Pulmonary artery endothelial cell (primary cell): ENCODE results near the gene APLP1. TPM values are rescaled to one million over a fixed set of nuclear protein-coding genes. Genes with fewer than 3 reads are reported as not detected.
"Not testable (repeated sequence)": the region's sequence is repeated elsewhere in the genome, so short reads cannot be mapped to it uniquely, and the experiment has no call there.

Experiments
- DNase-seq: peaks from one replicate; pipeline ENCODE4 v3.0.0-alpha.2; 2011; ENCODE audit warnings: low read depth, low spot score
- total RNA-seq: library from RNA; depleted of rRNA; stranded (reverse); fragments of >200 nt; gene quantifications from 2 replicates; pipeline ENCODE4 v1.2.3, GENCODE V29; 2014

APLP1 gene
- 2.4 and 4.0 TPM in 2 replicates for total RNA-seq

DNA sequence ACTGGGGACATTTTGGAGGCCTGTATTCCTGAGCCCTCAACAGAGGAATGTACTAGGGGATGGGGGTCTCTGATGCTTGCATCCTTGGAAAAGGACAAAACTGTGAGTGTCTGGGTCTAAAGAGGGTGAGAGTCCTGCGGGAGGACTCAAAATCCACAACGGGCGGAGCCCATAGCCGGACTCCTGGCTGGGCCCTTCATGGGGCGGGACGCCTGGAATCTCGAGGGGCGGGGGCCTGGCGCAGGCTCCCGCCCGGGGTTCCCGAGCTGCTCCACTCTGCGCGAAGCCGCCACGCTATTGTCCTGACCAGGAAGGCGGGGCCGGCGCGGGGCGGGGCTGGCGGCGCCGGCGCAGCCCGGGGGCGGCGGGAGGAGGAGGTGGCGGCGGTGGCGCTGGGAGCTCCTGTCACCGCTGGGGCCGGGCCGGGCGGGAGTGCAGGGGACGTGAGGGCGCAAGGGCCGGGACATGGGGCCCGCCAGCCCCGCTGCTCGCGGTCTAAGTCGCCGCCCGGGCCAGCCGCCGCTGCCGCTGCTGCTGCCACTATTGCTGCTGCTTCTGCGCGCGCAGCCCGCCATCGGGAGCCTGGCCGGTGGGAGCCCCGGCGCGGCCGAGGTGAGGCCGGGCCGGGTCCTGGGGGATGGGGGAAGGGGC is at the start of gene APLP1:
Gene APLP1 (plus strand): TSS at position 403 of the 651 bp plus-strand sequence. CDS start 63 bp downstream, at position 466.
- no peak for DNase-seq

DNA sequence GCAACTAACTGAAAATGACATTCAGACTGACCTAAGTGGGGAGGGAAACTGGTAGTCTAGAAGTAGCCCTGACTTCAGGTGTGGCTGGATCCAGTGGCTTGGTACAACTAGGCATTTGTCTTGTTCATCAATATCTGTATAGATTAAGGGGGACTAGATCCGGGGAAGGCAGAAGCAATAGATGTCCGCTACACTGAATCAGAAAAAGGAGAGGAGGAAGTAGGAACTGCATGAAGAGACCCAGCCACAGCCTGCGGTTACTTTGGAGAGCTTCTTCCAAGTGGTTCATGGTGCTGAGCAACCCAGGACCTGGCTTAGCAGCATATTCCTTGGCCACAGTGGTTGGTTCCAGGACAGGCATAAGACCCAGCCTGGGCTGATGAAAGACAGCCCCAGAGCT is 45.8 kb upstream of the APLP1 start:
- no peak for DNase-seq

DNA sequence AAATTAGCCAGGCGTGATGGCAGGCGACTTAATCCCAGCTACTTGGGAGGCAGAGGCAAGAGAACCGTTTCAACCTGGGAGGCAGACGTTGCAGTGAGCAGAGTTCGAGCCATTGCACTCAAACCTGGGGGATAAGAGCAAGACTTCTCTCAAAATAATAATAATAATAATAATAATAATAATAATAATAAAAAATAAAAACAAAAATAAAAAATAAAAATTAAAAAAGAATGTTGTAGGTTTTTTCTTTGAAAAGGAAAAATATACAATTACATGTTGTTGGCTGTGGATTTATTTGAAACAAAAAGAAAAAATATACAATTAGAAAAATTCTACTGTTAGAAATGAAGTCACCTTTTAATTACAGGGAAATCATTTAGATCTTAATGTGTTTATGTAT is 44.2 kb upstream of the APLP1 start:
- DNase-seq = no peak

DNA sequence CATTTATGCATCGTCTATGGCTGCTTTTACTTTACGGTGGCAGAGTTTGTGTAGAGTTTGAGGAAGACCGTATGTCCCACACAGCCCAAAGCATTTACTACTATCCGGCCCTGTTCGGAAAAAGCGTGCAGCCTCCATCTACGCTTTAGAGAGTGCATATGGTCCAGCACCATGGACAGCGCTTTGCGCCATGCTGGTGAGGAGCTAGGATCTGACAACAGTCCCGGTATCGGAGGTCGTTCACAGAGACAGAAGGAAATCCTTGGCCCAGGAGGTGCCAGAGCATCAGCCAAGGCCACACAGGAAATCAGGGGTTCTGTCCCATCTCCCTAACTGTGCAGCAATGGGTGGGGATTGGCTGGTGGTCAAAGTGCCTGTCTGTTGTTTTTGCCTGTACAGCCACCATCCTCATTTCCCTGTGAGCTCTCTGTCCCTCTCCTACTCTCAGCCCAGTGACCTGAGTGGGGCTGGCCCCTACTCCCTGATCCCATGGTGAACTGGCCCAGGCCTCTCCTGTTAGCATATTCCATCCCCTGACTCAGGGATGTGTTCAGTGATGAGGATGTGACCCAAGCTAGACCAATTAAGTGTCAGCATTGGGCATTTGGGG is 39.6 kb upstream of the APLP1 start:
- DNase-seq = no peak

DNA sequence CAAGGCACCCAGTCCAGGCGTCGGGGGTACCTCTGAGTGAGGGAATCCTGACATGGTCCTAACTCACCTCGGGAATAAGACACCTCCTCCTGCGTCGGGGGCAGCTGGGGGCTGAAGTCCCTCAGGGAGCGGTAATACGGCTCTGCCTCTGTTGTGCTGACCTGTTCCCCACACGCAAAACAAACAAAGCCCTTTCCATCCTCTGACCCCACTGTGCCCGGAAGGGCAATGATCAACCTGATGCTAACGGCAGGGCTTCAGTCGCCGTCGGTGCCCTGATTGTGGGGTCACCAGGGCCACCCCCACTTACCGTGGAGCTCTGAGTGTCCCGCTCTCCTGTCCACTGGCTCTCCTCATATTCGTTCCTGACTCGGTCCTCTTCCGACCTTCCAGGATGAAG is 37.4 kb upstream of the APLP1 start:
- no peak for DNase-seq

DNA sequence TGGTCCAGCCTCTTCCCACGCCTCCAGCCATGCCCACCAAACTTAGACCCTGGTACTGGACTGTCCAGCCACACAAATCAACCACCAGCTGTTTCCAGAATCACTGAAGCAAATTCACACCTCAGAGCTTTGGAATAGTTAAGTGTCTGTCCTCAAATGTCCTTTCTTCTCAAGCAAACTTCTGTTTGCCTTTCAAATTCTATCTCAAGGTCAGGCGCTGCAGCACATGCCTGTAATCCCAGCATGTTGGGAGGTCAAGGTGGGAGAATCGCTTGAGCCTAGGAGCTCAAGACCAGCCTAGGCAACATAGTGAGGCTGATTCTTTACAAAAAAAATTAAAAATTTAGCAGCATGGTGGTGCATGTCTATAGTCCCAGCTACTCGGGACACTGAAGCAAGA is 36.3 kb upstream of the APLP1 start:
- no peak for DNase-seq

DNA sequence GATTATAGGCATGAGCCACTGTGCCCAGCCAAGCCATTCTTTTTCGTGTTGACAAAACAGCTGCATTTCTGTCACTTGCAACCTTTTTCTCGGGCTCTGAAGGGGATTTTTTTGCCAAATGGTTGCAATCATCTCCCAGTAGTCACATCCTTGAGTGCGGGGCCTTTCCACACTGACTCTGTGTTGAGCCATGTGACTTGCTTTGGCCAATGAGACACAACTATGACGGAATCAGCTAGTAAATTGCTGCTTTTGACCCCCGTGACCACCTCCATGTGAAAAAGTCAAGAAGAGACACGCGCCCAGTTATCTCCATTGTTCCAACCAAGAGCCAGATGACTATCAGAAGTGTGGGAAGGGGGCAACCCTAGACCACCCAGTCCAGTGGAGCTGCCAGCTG is 34.4 kb upstream of the APLP1 start:
- DNase-seq = no peak

DNA sequence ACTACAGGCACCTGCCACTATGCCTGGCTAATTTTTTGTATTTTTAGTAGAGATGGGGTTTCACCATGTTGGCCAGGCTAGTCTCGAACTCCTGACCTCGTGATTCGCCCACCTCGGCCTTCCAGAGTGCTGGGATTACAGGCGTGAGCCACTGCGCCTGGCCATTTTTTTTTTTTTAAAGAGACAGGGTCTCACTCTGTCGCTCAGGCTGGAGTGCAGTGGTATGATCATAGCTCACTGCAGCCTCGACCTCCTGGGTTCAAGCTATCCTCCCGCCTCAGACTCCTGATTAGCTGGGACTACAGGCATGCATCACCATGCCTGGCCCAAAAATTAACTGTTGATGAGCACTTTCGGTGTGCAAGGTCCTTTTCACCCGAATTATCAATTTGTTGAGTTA is 32.3 kb upstream of the APLP1 start:
- DNase-seq = not testable (repeated sequence)

DNA sequence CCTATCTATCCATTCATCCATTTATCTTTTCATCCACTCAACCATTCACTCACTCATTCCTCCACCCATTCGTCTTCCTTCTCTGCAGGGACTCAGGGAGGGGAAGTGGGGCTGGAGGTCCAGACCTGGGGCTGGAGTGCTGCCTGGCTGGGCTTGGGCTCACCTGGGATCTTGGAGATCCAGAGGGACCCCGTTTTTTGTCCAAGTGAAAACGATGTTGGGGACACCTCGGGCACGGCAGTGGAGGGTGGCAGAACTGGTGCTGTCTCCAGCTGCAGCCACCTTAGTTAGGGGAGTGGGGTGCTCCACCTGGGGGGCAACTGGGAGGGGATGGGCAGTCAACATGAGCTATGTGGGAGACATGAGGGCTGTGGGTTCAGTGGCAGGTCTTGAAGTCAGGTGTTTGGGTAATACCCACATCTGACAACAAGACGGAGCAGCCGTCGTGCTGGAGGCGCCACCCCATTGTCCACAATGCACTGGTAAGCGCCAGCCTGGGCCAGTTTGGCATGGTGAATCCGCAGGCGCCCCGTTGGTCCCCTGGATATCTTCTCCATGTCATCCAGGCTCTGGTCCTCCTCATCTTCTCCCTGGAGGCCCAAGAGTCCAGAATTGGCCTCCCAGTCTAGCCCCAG is 26.3 kb upstream of the APLP1 start:
- no peak for DNase-seq

DNA sequence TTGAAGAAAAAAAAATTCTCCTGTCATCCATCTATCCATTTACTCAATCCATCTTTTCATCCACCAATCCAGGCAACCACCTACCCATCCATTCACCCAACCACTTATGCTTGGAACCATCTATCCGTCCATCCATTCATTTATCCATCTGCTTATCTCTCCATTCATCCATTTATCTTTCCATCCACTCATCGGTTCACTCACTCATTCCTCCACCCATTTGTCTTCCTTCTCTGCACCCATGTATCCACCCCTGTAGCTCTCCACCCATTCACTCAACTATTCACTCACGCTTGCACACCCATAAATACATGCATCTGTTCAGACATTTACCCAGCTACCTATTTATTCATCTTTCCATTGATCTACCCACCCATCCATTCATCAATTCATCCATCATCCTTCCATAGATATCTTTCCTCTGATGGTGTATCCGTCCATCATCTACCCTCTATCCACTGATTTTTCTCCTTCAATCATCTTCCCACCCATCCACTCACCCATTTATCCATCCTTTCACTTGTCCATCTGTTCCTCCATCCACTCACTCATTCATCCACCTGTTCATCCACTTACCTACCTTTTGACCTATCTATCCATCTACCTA is 25.6 kb upstream of the APLP1 start:
- DNase-seq = no peak

DNA sequence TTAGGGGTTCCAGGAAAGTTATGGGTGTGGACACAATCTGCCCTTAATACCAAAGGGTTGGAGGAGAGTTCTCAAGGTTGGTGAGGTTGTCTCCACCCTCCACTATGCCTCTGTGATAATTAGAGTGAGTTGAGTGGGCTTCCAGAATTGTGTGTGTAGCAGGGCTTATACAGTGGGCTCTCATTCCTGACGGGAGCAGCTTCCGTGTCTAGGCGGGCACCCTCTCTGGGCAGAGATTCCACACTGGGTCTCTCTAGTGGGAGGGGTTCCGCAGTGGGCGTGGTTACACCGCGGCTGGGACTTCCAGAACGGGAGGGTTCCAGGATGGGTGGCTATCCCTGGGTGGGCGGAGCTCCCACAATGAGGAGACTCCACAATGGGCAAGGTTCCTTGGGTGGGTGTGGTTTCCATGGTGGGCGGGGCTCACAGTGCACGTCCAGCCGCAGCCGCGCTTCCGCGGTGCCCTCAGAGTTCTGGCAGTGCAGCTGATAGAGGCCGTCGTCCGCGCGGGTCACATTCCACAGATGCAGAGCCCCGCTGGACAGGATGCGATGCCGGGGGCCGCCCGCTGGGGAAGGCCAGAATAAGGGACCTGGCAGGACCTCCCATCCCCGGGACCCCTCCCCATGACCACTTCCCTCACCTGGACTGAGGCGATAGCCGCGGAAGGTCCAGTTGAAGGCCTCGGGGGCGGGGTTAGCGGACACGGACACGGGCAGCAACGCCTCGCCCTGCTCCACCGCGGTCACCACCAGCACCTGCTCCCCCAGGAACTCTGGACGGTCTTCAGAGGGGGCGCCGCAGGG is 24.5 kb upstream of the APLP1 start:
- no peak for DNase-seq

DNA sequence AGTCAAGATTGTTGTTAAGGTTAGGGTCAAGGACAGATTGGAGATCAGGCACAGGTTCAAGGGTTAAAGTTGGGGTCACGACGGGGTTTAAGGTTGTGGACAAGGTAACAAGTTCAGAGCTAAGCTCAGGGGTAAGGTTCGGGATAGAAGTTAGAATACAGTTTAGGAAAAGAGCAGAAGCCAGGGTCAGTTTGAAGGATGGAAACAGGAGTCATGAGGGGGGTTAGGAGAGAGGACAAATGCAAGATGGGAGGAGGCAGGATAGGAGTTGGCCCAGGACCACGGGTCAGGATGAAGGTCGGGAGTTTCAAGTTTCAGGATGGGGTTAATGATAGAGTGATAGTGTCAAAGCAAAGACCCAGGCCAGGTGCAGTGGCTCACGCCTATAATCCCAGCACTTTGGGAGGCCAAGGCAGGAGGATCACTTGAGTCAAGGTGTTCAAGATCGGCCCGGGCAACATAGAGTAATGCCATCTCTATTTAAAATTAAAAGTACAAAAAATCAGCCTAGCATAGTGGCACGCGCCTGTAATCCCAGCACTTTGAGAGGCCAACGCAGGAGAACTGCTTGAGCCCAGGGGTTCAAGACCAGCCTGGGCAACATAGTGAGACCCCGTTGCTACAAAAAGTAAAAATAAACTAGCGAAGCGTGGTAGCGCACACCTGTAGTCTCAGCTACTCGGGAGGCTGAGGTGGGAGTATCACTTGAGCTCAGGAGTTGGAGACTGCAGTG is 23.7 kb upstream of the APLP1 start:
- DNase-seq = no peak

DNA sequence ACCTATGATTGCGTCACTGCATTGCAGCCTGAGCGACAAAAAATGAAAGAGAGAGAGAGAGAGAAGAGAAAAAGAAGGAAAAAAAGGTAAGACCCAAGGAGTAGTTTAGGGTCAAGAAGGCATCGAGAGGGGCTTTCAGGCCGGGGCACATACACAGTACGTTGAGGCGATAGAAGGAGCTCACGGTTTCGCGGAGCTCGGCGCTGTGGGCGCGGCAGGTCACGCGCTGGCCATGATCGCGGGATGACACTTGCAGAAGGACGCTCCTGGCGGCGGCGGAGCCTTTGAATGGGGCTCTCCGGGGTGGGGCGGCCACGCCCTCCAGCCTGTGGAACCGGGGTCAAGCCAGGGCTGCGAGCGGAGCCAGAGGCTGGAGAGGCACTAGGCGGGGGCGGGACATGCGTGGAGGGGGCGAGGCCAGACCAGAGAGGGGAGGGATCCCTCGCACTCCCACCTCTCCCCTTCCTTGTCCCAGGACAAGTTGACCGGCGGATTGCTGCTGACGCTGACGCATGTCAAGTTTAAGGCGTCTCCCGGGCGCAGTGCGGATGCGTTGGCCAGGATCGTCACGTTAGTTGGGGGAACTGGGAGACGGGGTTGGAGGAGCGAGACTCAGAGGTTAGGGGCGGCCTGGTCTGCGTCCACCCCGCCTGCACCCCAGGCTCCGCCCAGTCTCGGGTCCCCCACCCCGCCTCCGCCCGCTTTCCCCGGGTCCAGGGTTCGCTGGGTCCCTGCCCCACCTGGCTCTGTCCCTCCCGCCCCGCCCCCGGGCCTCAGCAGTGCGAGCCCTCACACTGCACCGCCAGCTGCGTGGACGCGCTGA is 22.9 kb upstream of the APLP1 start:
- DNase-seq = no peak

DNA sequence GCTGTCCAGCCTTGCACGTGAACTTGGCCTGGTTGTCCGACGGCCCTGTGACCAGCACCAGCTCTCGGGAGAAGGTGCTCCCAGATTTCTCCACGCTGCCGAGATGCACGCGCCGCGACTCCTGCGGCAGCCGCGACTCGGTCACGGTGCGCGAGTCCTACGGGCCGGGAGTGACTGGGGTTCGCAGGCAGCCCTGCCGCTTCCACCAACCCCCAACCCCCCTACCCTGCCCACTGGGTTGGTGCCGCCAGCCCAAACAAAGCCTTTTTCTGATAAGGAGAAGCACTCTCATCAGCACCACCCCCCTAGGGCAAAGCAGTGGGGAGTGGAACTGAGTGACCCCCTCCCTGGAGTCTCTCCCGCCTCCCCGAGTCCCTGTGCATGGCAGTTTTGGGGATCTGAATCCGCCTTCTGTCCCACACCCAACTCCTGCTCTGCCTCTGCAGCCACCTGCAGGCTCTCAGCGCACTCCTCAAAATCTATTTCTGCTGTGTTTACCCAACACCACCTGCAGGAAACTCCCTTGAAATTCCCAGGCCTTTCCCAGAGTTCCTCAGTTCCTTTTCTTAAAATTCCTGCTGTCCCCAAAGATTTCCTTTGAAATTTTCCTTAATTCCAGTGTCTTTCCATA is 22.2 kb upstream of the APLP1 start:
- no peak for DNase-seq

DNA sequence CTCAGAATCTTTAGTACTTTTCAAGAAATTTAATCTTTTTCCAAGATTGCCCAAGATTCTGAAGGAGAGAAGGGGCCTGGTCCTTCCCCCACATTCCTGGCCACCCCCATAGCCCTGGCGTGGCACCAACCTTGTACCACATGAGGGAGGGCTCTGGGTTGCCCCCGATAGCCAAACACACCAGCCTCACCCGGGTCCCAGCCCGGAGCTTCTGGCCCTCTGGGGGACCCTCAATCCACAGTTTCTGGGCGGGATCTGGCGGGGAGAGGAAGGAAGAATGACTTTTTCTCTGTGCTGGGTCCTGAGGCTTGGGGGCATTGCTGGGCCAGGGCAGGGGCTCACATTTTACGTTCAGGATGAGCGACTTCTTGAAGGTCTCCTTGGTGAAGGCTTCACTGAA is 20.5 kb upstream of the APLP1 start:
- no peak for DNase-seq

DNA sequence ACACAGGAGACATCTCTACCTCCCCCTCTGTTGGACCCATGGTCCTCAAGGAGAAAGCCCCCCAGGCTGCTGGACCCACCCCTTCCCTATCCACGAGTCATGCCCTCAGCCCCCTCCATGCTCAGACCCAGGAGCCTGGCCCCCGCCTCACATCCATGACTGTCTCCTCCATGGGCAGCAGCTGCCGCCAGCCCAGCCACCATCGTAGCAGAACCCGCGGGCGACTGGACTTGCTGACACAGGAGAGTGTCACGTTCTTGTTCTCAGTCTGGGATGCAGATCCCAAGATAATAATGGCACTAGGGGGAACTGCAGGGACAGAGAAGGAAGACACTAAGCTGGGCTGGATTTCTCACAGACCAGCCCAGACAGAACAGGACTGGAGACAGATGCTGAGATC is 19.9 kb upstream of the APLP1 start:
- DNase-seq = no peak

DNA sequence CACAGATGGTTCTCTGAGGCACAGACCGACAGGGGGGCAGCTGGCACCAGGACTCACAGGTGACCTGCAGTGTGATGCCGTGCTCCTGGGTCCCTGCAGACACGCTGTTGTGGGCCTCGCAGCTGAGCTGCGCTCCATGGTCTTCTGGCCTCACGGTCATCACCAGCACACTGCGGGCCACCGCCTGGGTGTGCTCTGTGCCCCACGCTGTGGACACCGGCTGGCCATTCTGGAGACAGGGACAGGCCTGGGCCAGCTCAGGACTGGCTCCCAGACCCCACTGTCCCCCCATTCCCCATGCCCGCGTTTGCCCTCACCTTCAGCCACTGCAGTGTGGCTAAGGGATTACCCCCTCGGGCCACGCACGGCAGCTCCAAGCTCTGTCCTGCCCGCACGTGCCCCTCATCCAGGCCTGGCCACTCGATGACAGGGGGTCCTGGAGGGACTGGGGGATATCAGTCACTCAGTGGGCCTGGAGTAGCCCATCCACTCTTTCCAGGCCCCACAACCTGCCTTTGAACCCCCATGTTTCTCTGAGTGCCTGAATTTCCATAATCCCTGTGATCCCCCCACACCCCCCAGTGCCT is 19.4 kb upstream of the APLP1 start:
- no peak for DNase-seq

DNA sequence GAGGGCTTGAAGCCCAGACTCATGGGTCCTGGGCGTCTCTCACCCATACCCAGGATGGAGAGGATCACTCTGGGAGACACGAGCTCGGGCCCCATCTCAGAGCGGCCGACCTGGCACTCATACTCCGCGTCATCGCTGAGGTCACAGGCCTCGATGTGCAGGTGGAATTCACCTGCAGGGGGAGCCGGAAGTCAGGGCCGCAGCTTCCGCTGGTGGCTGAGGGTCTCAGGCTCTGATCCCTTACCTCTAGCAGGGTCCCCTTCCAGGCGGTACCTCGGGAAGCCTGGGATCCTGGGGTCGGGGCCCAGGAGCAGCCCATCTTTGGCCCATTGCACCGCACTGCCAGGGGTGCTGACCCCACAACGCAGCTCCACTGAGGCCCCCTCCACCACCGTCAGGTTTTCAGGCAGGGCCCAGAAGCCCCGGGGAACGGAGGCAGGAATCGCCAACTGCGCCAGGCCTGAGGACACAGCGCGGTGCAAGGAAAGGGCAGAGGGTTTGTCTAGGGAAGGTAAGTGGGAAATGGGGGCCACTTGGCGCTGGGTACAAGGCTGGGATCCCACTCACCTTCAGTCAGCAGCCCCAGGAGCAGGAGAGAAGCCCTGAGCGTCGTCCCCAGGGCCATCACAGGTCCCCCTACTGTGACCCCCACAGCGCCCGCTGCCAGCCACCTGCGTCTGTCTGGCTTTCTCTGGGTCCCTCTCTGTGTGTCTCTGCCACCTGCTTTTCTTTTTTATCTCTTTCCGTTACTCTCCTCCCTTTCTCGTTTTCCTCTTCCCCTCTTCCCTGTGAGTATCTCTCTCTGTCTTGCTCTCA is 17.0 kb upstream of the APLP1 start:
- DNase-seq = no peak
